OCI-LY1 (cell line): Measurements from ENCODE around the gene MIOX.

ENCODE experiments used
- EZH2 ChIP-seq: fragments of 200-600 bp; sonication (generic), shearing (Covaris generic); IDR thresholded peaks from 2 replicates; pipeline ENCODE4 v1.8.0; 2017; ENCODE audit warnings: borderline replicate concordance, mixed run types, mild to moderate bottlenecking, antibody characterized with exemption, low read length, moderate library complexity, mixed read lengths
- TF ChIP-seq, protein P1 (sequence below): fragments of 200-600 bp; sonication (generic), shearing (Covaris generic); IDR thresholded peaks from 2 replicates; pipeline ENCODE4 v1.5.1; 2017; ENCODE audit warnings: mild to moderate bottlenecking, antibody characterized with exemption, low read length, moderate library complexity, mixed read lengths

DNA sequence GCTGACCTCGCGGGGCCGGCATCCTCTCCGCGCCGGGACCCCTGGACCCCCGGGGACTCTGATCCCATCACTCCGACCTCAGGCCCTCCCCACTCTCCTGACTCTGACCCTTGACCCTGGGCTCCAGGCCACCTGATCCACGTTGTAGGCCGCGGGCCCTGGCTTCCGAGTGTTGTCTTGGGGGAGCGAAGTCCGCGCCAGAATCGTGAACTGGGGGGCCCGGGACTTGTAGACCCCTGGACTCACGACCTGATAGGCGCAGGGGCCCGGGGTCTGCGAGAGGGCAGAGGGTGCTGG, 43.9 kb downstream of the MIOX start:
- TF ChIP-seq, protein P1, sequence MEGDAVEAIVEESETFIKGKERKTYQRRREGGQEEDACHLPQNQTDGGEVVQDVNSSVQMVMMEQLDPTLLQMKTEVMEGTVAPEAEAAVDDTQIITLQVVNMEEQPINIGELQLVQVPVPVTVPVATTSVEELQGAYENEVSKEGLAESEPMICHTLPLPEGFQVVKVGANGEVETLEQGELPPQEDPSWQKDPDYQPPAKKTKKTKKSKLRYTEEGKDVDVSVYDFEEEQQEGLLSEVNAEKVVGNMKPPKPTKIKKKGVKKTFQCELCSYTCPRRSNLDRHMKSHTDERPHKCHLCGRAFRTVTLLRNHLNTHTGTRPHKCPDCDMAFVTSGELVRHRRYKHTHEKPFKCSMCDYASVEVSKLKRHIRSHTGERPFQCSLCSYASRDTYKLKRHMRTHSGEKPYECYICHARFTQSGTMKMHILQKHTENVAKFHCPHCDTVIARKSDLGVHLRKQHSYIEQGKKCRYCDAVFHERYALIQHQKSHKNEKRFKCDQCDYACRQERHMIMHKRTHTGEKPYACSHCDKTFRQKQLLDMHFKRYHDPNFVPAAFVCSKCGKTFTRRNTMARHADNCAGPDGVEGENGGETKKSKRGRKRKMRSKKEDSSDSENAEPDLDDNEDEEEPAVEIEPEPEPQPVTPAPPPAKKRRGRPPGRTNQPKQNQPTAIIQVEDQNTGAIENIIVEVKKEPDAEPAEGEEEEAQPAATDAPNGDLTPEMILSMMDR = no peak
- TF ChIP-seq EZH2 = no peak
